Glomerular endothelial cell (primary cell): ENCODE measurements around the gene CORO6. TPM values are rescaled to one million over a fixed set of nuclear protein-coding genes. Genes with fewer than 3 reads are reported as not detected.

Source experiments
- DNase-seq: peaks from one replicate; pipeline ENCODE4 v3.0.0-alpha.2; 2011; ENCODE audit warnings: low read depth, low spot score; ENCODE audit errors: extremely low read depth
- total RNA-seq: library from RNA; depleted of rRNA; stranded (reverse); fragments of >200 nt; gene quantifications from 2 replicates; pipeline ENCODE4 v1.2.3, GENCODE V29; 2015

Gene CORO6
- total RNA-seq, 1 donor from 2014 or later: 13.0 TPM

GRCh38 chr17:29633886-29634285 is 11.2 kb upstream of the CORO6 start:
- DNase-seq: no peak

- DNase-seq: no peak
These were observed 8.0 kb upstream of the CORO6 start for GRCh38 chr17:29630630-29631193.

- no peak for DNase-seq
These were observed 7.1 kb upstream of the CORO6 start for GRCh38 chr17:29629839-29630238.

GRCh38 chr17:29628644-29629043 is 5.9 kb upstream of the CORO6 start:
- no peak for DNase-seq

- no peak for DNase-seq
These were observed 5.2 kb upstream of the CORO6 start for GRCh38 chr17:29627951-29628350.

GRCh38 chr17:29625037-29625750 is 2.5 kb upstream of the CORO6 start:
- no peak for DNase-seq

- no peak for DNase-seq
These were observed 1.9 kb upstream of the CORO6 start for GRCh38 chr17:29624586-29624985.

GRCh38 chr17:29623283-29623647 is 553 bp upstream of the CORO6 start:
- no peak for DNase-seq

- DNase-seq: no peak
These were observed 939 bp downstream of the CORO6 start for GRCh38 chr17:29621751-29622194.

- no peak for DNase-seq
These were observed 1.8 kb downstream of the CORO6 start for GRCh38 chr17:29620779-29621500.

- no peak for DNase-seq
These were observed 2.4 kb downstream of the CORO6 start for GRCh38 chr17:29620271-29620670.

GRCh38 chr17:29619251-29619650 is 3.5 kb downstream of the CORO6 start:
- no peak for DNase-seq

- no peak for DNase-seq
These were observed 4.2 kb downstream of the CORO6 start for GRCh38 chr17:29618272-29619065.

GRCh38 chr17:29617481-29618271 is 5.0 kb downstream of the CORO6 start:
- DNase-seq: no peak

GRCh38 chr17:29617125-29617480 is 5.6 kb downstream of the CORO6 start:
- DNase-seq: no peak

GRCh38 chr17:29616300-29617048 is 6.2 kb downstream of the CORO6 start:
- DNase-seq: no peak

GRCh38 chr17:29615492-29616299 is 7.0 kb downstream of the CORO6 start:
- no peak for DNase-seq

- DNase-seq: no peak
These were observed 7.7 kb downstream of the CORO6 start for GRCh38 chr17:29615048-29615385.
